Colonic mucosa (tissue), 4 donors: Measurements from ENCODE around the gene BDH2. TPM values are rescaled to one million over a fixed set of nuclear protein-coding genes. Genes with fewer than 3 reads are reported as not detected.

Experiments used
- DNase-seq: peaks from one replicate; pipeline ENCODE4 v3.0.0-alpha.2; 2020
- H3K27ac ChIP-seq: fragments of 200-600 bp; one replicate; pipeline ENCODE4 v1.8.0; 2021
- H3K27me3 ChIP-seq: fragments of 200-600 bp; one replicate; pipeline ENCODE4 v1.8.0; 2021
- H3K36me3 ChIP-seq: fragments of 200-600 bp; one replicate; pipeline ENCODE4 v1.8.0; 2021
- H3K4me1 ChIP-seq: fragments of 200-600 bp; one replicate; pipeline ENCODE4 v1.8.0; 2021; ENCODE audit warnings: mild to moderate bottlenecking
- H3K4me3 ChIP-seq: fragments of 200-600 bp; one replicate; pipeline ENCODE4 v1.8.0; 2021
- H3K9ac ChIP-seq, 2 donors: one replicate each; pipeline ENCODE4 v1.7.0; 2013; ENCODE audit warnings: control low read depth in 2 of 2, low read depth in 2 of 2, low read length in 2 of 2
- H3K9me3 ChIP-seq: fragments of 200-600 bp; one replicate; pipeline ENCODE4 v1.8.0; 2021
- CTCF ChIP-seq: fragments of 200-600 bp; IDR thresholded peaks from one replicate; pipeline ENCODE4 v1.8.0; 2022; ENCODE audit warnings: antibody characterized with exemption, mild to moderate bottlenecking
- intact Hi-C: fragments of 100-400 bp; cut with DNase I; formaldehyde crosslinking; loops from one replicate; pipeline ENCODE4 v1.14.1; 2022
- total RNA-seq, 2 donors: library from RNA; stranded (reverse); fragmentation: NEBNext Ultra II Directional in 1 of 2; extraction: Animal tissue kit (Norgen Biotek cat#: 25700) in 1 of 2; gene quantifications; one replicate each; pipeline ENCODE4 v1.2.1, GENCODE V29; 2021
- donor health status: healthy.
- donor health status: DM: no; HTN: no; CAD: no.
- donor health status: DM: no; HTN: no; CAD: no.

Gene BDH2
- total RNA-seq, 2 donors from 2014 or later: 14.0 to 35.3 TPM

- intact Hi-C loops: loop anchor here (10.0 kb wide), 1 partner anchor 652 kb away; no protein-coding TSS in a partner anchor
- Histone ChIP-seq H3K4me3 (no peak overlapping the region), H3K27me3 (no peaks in the 10 kb centered on the region), H3K36me3 (no peaks in the 10 kb centered on the region), H3K27ac (no peak overlapping the region), H3K9ac (no peak overlapping the region), H3K9me3 (no peaks in the 10 kb centered on the region), H3K4me1 (no peaks in the 10 kb centered on the region)
- no peak for TF ChIP-seq CTCF
- DNase-seq: no peak
Observed at GRCh38 chr4:103097112-103097511, 2.5 kb downstream of the BDH2 start.

GRCh38 chr4:103095080-103095479 lies 4.6 kb downstream of the BDH2 start:
- no peaks in the 10 kb centered on the region for H3K27me3 ChIP-seq
- DNase-seq: no peak
- no peaks in the 10 kb centered on the region for H3K36me3 ChIP-seq
- no peak overlapping the region for H3K4me3 ChIP-seq
- H3K4me1 ChIP-seq: no peaks in the 10 kb centered on the region
- TF ChIP-seq CTCF: no peak
- H3K27ac ChIP-seq: no peak overlapping the region
- no peak overlapping the region for H3K9ac ChIP-seq
- intact Hi-C loops: loop anchor here (10.0 kb wide), 1 partner anchor 650 kb away; no protein-coding TSS in a partner anchor
- no peaks in the 10 kb centered on the region for H3K9me3 ChIP-seq

- no peak for DNase-seq
- Histone ChIP-seq H3K9ac (no peak overlapping the region), H3K27ac (no peak overlapping the region), H3K36me3 (no peaks in the 10 kb centered on the region), H3K4me1 (no peaks in the 10 kb centered on the region), H3K4me3 (no peak overlapping the region), H3K27me3 (no peaks in the 10 kb centered on the region), H3K9me3 (no peaks in the 10 kb centered on the region)
- intact Hi-C loops: loop anchor here (5.0 to 10.0 kb wide), 2 partner anchors 470 to 647 kb away; no protein-coding TSS in a partner anchor
- no peak for TF ChIP-seq CTCF
Observed at GRCh38 chr4:103092245-103092644, 7.4 kb downstream of the BDH2 start.

- Histone ChIP-seq H3K27ac (no peak overlapping the region), H3K27me3 (no peaks in the 10 kb centered on the region), H3K4me3 (no peak overlapping the region), H3K9ac (no peak overlapping the region), H3K9me3 (no peaks in the 10 kb centered on the region), H3K36me3 (no peaks in the 10 kb centered on the region), H3K4me1 (no peaks in the 10 kb centered on the region)
- DNase-seq: peak; percentile 32
- intact Hi-C loops: loop anchor here (5.0 to 10.0 kb wide), 2 partner anchors 469 to 647 kb away; no protein-coding TSS in a partner anchor
- TF ChIP-seq CTCF: peak; percentile 24
Observed at GRCh38 chr4:103091601-103092223, 7.9 kb downstream of the BDH2 start.

GRCh38 chr4:103089481-103089880 lies 10.2 kb downstream of the BDH2 start:
- intact Hi-C loops: no loop called here
- no peak for DNase-seq
- Histone ChIP-seq H3K4me3 (no peak overlapping the region), H3K36me3 (no peaks in the 10 kb centered on the region), H3K27me3 (no peaks in the 10 kb centered on the region), H3K9ac (no peak overlapping the region), H3K4me1 (no peaks in the 10 kb centered on the region), H3K9me3 (no peaks in the 10 kb centered on the region), H3K27ac (no peak overlapping the region)
- TF ChIP-seq CTCF: no peak
